ENCODE results near the gene EARS2.

EARS2 gene

GRCh38 chr16:23556881-23557778, at the start of gene EARS2, which contains the start of gene UBFD1:
TSS of gene EARS2 (minus strand) at chr16:23557350. CDS start at chr16:23557343, 7 bp downstream.
TSS of gene UBFD1 (plus strand) at chr16:23557727. CDS start at chr16:23557743, 16 bp downstream.
- peak within 1 kb of the TSS; percentile 92 for H3K4me3 ChIP-seq (ENCODE audit: control insufficient read depth, low read depth, low read length)
- peak; percentile 73 for TF ChIP-seq CTCF (conservative IDR thresholded peaks at IDR 0.05; ENCODE audit: control insufficient read depth, insufficient read depth, low read depth, low read length)
- peak; percentile 97 for DNase-seq (ENCODE audit: low read depth)

- no peak for TF ChIP-seq CTCF (conservative IDR thresholded peaks at IDR 0.05; ENCODE audit: control insufficient read depth, insufficient read depth, low read depth, low read length)
- no peak overlapping the region for H3K4me3 ChIP-seq (ENCODE audit: control insufficient read depth, low read depth, low read length)
- DNase-seq (ENCODE audit: low read depth), result peak; percentile 11
Observed at GRCh38 chr16:23597003-23597756, 40.0 kb upstream of the EARS2 start.

DNA sequence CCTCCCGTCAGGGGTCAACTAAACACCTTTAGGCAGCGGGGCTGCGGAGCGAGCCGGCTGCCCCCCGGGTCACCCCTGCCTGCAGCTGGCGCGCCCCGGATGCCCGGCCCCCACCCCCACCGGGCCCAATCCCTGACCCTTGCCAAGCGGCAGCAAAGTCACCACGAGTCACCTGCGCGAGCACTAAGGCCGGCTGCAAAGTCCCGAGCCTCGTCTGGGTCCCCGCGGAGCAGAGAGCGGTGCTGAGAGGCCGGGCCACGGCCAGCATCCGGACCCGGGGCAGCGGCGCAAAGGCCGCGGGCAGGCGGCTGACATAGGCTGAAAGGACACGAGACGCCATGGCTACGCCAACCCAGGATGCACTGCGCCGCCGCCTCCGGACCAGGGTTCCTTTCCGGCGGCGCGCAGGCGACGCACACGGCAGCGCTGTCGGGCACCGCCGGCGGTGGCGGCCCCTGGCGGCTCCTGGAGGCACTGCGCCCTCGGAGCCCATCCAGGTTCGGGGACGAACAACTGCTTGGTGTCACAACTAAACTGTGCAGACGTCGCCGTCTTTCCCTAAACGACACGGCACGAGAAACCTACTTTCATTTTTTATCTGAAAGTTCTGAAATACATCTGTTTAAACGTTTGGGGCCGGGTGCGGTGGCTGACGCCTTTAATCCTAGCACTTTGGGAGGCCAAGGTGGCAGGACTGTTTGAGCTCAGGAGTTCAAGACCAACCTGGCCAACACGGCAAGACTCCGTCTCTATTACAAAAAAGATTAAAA, 39.0 kb upstream of the EARS2 start, which contains the start of gene NDUFAB1:
Gene NDUFAB1, minus strand, starts transcription at position 366 of the 770 bp plus-strand sequence. Its CDS starts 26 bp downstream, at position 340.
- peak; percentile 44 for TF ChIP-seq CTCF (conservative IDR thresholded peaks at IDR 0.05; ENCODE audit: control insufficient read depth, insufficient read depth, low read depth, low read length)
- peak within 1 kb of the TSS; percentile 99 for H3K4me3 ChIP-seq (ENCODE audit: control insufficient read depth, low read depth, low read length)
- peak; percentile 82 for DNase-seq (ENCODE audit: low read depth)

DNA sequence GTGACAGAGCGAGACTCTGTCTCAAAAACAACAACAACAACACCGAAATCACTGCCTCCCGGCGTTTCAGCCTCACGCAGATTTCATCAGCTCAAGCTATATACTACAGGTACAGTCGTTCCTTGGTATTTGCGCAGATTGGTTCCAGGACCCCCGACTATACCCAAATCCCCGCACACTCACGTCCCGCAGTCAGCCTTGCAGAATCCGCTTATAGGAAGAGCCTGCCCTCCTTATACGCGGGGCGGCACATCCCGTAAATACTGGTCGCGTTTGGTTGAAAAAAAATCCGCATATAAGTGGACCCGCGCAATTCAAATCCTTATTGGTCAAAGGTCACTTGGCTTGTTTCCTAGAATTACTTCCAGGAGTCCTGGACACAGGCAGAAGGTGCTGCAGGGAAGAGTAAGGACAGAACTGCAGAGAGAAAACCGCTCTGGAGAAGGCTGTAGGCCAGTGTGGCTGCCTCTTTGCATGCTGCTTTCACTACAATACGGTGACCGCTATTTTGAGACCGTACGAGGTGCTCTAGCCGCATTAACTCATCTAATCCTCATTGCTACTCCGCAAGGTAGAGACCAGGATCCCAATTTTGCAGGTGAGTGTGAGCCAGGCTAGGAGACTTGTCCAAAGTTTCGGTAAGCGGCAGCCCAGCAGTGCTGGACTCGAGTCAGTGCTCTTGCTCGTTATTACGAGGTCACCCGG, 38.2 kb upstream of the EARS2 start:
- H3K4me3 ChIP-seq (ENCODE audit: control insufficient read depth, low read depth, low read length), result peak overlapping the region; percentile 99
- peak; percentile 15 for DNase-seq (ENCODE audit: low read depth)
- TF ChIP-seq CTCF (conservative IDR thresholded peaks at IDR 0.05; ENCODE audit: control insufficient read depth, insufficient read depth, low read depth, low read length), result no peak

DNA sequence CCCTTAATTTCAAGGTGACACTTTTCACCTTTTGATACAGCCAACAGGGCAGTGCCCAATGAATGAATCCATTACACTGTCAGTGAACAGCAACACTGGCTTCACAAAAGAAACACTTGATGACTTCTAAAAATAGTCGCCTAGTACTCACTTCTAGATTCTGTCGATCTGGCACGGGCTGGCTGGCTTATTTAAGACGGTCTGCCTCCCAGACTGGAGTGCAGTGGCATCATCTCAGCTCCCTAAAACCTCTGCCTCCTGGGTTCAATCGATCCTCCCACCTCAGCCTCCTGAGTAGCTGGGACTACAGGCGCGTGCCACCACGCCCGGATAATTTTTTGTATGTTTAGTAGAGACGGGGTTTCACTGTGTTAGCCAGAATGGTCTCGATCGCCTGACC, 37.0 kb upstream of the EARS2 start:
- TF ChIP-seq CTCF (conservative IDR thresholded peaks at IDR 0.05; ENCODE audit: control insufficient read depth, insufficient read depth, low read depth, low read length), result no peak

More for the DNA sequence above, 37.0 kb upstream of the EARS2 start:
- no peak overlapping the region for H3K4me3 ChIP-seq (ENCODE audit: control insufficient read depth, low read depth, low read length)
- no peak for DNase-seq (ENCODE audit: low read depth)
